Superior temporal gyrus (tissue), 1 donor: ENCODE data around the gene ANKMY2.
"Not testable (repeated sequence)": the region's sequence is repeated elsewhere in the genome, so short reads cannot be mapped to it uniquely, and the experiment has no call there.

ENCODE experiments used
- DNase-seq: peaks from one replicate; pipeline ENCODE4 v3.0.0-alpha.2; 2016; ENCODE audit errors: extremely low spot score

Gene ANKMY2

DNA sequence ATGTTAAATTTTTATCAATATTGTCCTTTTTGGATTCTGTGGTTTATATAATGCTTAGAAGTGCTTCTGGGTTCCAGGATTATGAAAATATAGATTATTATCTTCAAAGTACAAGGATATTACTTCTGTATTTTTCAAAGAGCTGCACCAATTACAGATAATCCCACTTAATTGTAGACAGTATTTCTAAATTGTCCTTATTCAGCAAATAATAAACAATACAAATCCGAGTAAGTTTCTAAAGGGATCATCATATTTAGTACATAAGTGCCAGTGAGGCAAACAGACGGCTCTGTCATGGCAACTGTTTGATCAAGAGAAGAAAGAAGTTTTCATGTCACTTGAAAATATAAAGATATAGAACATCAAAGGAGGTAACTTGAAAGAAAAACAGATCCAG is 19.2 kb downstream of the ANKMY2 start:
- no peak for DNase-seq

DNA sequence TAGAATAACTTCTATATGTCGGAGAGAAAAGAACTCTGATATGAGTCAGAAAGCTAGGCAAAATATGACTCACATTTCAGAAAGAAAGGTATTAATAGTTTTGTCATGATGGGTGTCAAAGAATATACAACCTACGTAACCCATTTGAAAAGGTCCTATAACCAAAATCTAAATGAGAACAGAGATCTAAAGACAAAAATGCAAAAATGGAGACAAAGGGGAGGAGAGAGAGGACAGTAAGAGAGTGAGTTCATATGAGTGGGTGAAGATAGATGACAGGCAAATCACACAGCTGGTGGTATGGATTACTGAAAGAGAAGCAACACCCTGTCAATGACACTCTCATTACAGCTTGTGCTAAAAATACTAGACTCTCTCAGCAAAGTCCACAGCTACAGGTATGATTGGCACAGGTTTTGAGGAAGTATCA is 25.6 kb downstream of the ANKMY2 start:
- DNase-seq, result no peak

DNA sequence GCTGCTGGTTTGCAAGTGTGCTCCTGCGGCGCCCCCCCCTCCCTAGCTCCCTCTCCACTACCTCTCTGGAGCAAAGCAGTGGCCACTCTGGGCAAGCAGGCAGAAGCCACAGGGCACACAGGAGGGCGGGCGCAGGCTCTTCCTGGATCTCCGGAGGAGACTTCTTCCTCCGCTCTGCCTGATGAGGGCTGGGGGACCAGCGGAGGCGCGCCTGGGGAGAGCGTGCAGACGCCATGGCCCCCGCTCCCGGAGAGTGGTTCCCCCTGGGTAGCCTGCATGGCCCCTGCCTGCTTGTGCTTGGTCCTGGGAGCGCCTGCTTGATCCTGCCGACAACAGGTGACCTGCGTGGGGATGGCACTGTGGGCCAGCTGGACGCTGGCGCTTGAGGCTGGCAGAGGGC is 29.0 kb downstream of the ANKMY2 start:
- DNase-seq, result no peak

DNA sequence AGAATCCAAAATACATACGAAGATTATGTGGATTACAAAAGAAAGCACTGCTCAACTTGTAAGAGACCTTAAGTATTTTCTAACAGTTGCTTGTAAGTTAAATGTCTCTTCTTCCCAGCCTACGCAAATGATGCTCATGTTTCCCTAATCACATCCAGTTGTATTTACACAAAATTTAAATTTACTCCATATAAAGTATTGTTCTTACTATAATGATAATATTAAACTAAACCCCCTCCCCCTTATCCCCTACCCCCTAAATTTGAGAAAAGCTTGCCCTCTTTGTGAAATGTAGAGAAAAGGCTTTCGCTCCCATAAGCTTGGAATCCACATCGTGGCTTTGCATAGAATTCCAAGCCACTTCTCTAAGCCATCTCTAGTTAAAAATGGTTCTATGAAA is 29.4 kb downstream of the ANKMY2 start:
- no peak for DNase-seq

DNA sequence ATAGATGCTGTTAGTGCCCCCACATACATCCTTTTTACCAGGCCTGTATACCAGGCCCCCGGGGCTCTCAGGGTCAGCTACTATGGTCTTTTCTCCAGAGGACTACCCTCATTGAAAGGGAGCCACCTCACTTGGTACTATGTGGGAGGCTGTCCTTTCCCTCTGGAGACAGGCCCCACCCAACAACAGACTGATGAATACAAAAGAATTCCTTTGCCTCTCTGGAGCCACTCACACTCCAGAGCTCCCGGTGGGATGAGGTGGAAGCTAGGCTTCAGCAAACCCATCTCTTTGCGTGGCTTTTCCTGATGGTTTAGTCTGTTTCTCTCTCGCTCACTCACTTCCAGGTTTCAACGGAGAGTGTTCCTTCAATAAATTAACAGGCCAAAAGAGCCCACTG is 30.3 kb downstream of the ANKMY2 start:
- no peak for DNase-seq

DNA sequence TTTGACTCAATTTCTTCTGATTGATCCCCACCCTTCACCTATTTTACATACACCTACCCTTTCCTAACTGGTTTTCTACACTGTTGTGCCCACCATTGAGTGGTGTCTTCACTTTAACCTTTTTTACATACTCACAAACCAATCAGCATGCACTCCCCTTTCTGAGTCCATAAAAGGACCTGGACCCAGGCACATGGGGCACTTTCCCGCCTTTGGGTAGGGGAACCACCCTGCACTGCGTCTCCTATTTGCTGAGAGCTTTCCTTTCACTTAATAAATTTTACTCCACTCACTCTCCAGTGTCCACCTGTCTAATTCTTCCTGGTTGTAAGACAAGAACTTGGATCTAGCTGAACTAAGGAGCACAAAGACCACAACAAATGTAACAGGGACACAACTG is 33.8 kb downstream of the ANKMY2 start:
- no peak for DNase-seq

DNA sequence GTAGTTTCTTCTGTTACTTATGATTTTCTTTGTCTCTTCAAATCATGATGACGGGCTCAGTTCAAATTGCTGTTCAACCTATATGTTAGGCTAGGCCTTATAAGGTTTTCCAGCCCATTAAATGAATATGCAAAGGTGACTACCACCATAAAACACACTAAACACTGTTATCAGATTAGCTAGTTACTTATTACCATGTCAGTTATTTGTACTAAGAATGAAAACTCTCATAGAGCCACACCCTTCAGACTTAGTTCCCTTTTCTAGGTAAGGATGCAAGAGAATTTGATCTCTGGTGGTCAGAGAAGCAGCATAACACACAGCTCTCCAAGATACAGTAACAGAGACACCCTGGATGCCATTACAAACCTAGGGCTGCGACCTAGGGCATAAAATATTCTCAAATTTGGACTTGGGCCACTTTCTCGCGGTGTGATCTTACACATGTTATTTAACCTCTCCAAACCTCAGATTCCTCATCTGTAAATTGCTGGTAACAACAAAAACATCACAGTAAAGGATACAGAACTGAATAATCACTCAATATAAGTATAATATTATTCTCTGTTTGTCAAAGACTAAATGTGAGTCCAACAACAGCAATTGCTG is 35.6 kb downstream of the ANKMY2 start:
- no peak for DNase-seq

DNA sequence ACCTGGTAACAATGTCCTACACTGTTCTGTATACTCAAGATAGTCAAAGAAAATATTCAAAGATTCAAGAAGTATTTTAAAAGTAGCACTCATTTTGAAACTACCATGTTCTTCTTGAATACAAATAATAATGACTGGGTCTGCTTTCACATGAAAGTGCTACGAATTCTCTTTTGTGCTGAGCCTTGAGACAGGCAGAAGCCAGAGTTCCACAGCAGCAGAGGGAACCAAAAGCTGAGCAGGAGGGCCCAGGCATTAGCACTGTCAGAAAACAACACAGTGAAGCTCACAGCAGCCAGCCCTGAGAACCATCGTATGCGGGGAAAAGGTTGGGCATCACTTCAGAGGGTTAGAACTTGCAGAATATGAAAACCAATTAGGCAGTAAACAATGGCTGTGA is 38.9 kb downstream of the ANKMY2 start:
- DNase-seq, result no peak

DNA sequence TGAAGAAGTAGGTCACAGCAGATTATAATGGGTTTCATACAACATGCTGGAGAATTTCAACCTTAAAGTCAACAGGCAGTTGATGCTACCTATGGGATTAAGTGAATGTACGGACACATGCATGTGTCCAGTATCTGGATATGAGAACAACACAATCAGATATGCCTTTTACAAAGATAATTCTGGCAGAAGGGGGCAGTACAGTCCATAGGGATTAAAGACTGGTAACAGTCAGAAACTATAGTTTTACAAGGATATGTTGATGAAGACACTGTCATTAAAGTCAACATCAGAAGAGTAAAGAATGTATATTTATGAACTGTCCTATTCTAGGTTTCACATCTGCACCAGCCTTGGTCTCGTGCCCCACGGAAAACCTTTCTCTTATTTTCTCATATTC is 41.5 kb downstream of the ANKMY2 start:
- peak; percentile 64 for DNase-seq

DNA sequence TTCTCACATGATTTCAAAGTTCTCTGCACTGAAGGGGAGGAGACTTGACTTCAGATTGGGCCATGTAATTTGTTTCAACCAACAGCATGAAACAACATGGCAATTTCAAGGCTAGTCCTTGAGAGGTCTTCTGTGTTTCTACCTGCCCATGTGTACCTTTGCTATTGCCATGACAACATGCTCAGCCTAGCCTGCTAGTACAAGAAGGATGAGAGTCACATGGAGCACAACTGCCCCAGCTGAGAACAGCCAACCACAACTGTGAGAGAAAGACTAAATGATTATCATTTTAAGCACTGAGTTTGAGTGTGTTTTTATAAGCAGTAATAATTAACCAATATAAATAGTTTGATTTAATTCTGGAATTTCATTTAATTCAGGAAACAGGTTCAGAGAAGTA is 41.9 kb downstream of the ANKMY2 start:
- DNase-seq, result no peak

DNA sequence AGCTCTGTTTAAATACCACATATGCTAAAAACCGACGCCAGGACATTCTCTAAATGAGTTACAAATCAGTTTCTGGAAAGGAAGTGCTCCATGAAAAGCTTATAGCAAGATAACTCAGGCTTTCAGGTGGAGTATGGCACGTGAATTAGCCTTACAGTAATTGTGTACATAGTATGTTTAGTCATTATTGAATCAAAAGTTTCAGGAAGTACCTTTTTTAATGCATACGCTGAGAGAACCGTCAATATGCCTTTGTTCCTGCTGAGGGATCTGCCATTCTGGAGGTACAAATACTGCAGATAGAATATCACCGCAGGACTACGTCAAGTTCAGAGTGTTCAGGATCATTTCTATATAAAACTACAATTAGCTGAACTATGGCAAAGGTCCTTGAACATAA is 45.7 kb downstream of the ANKMY2 start:
- no peak for DNase-seq

DNA sequence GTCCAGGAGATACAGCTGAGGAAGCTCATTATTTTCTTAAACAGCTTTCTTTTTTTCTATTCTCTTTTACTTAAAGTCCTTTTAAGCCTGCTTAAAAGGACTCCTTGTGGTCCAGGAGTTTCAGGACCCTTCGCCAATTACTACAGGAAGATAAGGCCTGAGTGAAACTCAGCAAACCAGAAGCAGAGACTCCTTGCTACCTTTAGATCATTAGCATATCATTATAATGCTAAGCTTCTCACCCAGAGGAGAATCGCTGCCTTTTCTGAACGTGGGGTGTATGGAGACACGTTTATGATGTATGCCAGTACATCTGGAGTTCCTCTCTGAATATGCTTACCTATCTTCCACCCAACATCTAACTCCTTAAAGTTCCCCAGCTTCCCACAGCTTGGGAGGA is 47.5 kb downstream of the ANKMY2 start:
- DNase-seq, result no peak

DNA sequence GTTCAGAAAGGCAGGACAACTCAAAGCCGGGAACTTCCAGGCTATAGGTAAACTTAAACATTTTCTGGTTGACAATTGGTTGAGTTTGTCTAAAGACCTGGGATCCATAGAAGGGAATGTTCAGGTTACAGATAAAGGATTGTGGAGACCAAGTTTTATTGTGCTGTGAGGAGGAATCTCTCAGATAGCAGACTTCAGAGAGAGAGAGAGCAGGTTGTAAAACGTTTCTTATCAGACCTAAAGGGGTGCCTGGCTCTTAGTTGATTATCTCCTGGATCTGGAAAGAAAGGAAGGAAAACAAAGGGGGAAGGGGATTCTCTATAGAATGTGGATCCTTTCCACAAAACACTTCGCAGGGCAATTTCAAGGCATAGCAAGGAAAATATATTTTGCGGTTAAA is 50.0 kb downstream of the ANKMY2 start:
- not testable (repeated sequence) for DNase-seq

DNA sequence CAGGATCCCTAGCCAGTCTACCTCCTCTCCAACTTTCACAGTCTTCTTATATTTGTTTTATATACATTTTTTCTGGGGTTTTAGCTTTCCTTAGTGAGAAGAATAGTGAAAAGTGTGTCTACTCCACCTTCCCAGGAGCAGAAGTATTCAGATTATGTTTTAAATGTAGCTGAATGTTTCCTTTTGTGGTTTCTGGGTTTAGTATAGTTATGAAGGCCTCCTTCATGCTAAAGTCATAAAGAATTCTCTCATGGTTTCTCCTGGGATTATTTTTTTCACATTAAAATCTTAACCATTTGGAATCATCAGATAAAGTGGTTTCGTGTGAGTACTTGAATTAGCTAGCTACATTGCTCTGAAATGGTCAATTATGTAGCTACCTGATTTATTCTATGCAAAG is 50.9 kb downstream of the ANKMY2 start:
- DNase-seq, result no peak

DNA sequence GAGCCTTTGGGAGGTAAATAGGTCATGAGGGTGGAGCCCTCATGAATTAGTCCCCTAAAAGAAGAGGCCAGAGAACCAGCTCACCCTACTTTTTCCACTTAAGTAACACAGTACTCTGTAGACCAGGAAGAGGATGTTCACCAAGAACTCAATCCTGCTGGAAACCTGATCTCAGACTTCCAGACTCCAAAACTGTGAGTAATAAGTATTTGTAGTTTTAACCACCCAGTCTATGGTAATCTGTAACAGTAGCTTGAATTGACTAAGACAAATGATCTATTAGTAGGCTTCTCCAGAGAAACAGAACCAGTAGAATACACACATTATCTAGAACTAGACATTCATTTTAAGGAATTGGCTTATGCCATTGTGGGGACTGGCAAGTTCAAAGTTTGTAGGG is 51.5 kb downstream of the ANKMY2 start:
- no peak for DNase-seq

DNA sequence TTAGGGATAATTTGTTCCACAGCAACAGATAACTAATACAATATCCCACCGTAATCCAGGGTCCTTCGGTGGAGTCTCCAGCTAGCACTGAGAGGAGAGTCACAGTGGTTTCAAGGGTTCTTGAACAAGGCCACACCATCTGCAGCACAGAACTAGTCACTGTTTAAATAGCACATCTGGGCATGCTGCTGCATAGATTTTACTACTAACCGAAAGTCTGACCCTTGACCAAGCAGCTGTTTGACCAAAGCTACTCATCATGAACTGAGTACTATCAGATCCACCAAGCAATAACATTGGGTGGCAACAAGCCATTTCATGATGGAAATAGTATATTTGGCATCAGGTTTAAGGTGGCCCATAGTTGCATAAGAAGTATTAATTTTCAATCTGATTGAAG is 53.2 kb downstream of the ANKMY2 start:
- no peak for DNase-seq

DNA sequence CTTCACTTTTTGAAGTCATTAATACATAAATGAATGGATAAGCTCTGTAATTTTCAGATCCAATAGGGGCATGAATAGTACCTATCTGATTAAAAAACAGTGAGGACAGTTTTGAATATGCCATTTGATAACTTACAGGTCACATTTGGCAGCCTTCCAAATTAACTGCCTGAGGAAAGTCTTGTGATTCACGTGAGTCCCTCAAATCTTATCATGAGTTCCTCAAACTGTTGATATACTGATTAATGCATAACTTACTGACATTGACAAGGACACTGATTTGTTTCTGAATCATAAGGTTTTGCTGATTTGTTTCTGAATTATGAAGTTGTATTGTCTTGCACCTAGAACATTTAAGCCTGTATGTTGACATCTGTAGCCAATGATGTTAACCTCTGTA is 55.1 kb downstream of the ANKMY2 start:
- DNase-seq, result no peak

DNA sequence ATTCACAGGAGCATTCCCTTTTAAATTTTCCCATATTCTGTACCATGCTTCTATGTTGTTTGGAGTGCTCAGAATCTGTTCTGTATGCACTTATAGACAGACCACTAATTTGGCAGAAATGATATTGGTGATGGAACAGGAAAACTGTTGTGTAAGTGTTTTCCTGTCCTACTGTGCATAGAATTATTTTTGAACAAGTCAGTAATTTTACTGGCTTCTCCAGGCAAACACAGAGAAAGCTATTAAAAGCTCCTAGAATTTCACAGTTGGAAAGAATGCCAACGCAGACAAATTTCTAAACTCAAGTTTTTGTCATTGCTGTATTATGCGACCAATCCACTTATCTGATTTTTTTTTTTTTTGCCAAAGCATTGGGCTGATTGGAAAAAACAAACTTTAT is 55.7 kb downstream of the ANKMY2 start:
- peak; percentile 65 for DNase-seq

DNA sequence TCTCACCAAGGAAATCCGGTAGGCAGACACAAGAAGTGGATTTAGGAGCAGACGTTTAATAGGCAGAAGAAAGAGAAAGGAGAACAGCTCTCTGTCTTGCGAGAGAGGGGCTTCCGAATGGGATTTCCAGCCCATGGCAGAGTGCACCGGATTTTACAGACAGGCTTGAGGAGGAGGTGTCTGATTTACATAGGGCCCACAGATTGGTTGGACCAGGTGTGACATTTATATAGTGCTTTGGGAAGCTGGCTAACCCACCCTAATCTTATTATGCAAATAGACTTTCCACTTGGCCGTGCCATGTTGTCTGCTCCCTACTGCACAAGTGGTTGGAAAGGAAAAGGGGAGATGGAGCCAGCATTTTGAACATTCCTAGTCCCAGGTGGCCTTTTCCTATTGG is 57.8 kb downstream of the ANKMY2 start:
- no peak for DNase-seq

DNA sequence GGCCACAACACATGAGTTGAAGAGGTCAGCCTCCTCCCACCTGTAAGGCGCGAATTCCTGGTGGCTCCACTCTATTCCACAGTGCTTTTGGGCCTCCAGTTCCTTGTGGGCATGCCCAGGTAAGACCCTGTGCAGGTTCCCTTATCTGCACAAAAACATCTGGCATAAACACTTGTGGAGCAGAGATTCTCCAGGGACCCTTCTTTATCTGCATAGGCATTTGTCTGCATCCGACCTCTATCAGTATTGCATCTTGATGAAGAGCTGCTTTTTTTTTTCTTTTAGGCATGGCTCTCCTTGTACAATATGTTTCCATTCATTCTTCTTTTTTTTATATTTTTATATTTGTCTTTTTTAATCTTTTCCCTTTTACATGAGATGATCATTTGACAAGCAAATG is 58.4 kb downstream of the ANKMY2 start:
- DNase-seq, result no peak

DNA sequence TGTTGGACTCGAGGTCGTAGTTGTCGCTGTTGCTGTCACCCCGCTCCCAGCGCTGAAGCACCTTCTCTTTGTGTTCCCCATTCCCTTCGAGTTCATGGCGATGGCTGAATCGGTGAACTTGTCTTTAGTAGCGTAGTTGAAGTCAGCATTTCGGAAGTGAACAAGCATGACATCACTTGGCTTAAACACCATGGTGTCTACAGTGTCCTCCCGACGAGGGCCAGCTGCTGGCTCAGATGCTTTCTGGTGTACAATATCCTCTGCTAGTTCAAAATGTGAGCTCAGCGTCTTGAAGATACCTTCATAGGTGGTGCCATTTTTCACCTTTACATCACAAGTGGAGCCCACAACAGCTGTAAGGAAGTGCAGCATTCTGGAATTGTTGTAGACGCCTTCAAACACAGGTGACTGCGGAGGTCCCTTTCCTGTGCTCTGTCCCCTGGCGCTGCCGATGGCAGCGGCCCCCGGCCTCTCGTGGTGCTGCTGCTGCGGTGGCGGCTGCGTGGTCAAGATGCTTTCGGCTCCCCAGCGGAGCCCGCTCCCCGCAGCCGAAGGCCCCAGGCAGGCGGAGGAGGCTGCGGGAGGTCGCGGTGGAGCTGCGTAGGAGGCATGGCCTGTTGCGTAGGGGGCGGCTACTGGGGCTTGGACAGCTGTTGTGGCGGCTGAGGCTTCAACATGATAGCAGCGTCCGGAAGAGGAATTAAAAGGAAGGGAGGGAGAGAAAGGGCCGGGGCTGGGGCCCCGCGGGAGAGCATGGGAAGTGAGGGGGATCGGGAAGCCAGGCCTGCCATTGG is 59.3 kb downstream of the ANKMY2 start:
- no peak for DNase-seq

DNA sequence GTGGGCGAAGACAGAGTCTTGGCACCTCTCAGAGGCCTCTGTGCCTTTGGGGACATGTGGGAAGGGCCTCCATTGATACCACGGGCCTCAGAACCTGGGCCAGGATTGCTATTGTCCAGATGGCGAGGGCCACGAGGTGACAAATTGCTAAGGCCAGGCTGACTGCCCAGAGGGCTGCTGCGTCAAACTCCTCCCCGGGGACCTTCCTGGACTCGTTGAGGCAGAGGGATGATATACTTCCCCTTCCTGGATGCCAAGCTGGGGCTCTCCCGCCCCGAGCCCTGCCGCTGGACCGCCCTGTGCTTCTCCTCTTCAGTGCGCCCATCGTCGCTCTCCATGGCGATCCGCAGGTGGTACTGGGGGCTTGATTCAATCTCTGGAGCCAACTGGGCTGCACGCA is 60.0 kb downstream of the ANKMY2 start:
- DNase-seq, result no peak

DNA sequence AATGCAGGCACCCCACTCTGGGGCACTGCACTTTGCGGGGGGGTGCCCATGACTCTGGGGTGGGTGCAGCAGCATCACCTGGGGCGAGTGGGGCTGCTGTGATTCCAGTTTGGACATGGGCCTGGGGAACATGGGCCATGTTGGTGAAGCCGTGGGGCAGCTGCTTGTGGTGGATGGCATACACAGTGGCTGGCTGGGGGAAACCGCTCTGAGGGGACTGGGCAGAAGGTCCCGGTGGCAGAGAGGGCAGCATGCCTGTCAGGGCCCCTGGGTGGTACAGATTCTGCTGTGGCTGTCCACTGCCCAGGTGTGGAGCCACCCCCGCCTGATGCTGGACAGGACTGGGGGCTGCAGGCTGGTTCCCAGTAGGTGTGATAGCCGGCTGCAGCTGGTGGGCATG is 61.7 kb downstream of the ANKMY2 start:
- DNase-seq, result no peak

DNA sequence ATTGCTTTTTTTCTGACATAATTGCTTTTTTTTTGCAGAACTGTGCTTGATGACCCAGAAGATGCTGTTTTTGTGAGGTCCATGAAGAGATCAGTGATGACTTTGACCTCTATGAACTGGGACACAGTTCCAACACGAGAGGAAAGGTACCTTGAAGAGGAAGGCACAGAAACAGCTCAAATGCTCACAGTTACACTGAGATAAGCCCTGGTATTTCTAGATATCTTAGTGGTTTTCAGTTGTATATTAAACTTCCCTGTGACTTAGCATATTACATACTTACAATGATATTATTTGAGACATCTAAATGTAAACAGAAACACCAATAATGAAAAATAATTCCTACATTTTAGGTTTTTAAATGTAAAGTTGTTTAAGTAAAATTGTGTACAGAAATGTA is 64.3 kb downstream of the ANKMY2 start:
- DNase-seq, result no peak
